ENCODE results near the gene MBD1. TPM values are rescaled to one million over a fixed set of nuclear protein-coding genes. Genes with fewer than 3 reads are reported as not detected.
A peak's percentile ranks its signal among the peaks of the same experiment; 100 is the strongest.

The MBD1 gene
- polyA plus RNA-seq, 1 of the 3 experiments (the other 2 are of a cell fraction): 72.3 TPM

- no peak for TF ChIP-seq REST (IDR thresholded peaks at IDR 0.05; ENCODE audit: low read depth, low read length)
- no peak for TF ChIP-seq RAD21 (IDR thresholded peaks at IDR 0.05; ENCODE audit: low read length)
- TF ChIP-seq NFIC (IDR thresholded peaks at IDR 0.05; ENCODE audit: borderline replicate concordance): no peak
- TF ChIP-seq EZH2phosphoT487 (IDR thresholded peaks at IDR 0.05; ENCODE audit: borderline replicate concordance, low read depth): no peak
- no peak for TF ChIP-seq MXI1 (IDR thresholded peaks at IDR 0.05; ENCODE audit: low read depth, low read length)
- no peak for TF ChIP-seq NRF1 (IDR thresholded peaks at IDR 0.05; ENCODE audit: low read depth, low read length)
- TF ChIP-seq RXRA (IDR thresholded peaks at IDR 0.05; ENCODE audit: borderline replicate concordance, low read depth): no peak
- no peak for TF ChIP-seq MEF2A (IDR thresholded peaks at IDR 0.05; ENCODE audit: borderline replicate concordance, low read depth)
These were observed 18.5 kb upstream of the MBD1 start (continued) for GRCh38 chr18:50299626-50300388.

GRCh38 chr18:50298443-50299284, 17.3 kb upstream of the MBD1 start:
- H3K36me3 ChIP-seq (replicated peaks in 1 of 2; ENCODE audit: control insufficient read depth in 1 of 2, insufficient read depth in 2 of 2, low read length in 1 of 2): no peaks in the 10 kb centered on the region
- H3K4me3 ChIP-seq (ENCODE audit: low read depth in 2 of 2, low read length in 1 of 2): peak overlapping the region; percentile 53 to 59
- ChIA-PET POLR2A (interaction anchor here (0.7 to 1.5 kb wide), 2 partner anchors 9 to 60 kb away, joined by 3 to 5 read pairs; no protein-coding TSS in a partner anchor), CTCF (interaction anchor here (1.7 to 3.4 kb wide), 3 partner anchors 17 to 58 kb away, joined by 3 to 14 read pairs (median 9); partner anchors contain the start of gene MBD1)
- peaks cover 0 to 3% of the 10 kb centered on the region in 2 experiments; a peak in 1 of 4 replicates for H3K4me1 ChIP-seq (ENCODE audit: control insufficient read depth in 1 of 2, insufficient read depth in 2 of 2, low read depth in 1 of 2, low read length in 1 of 2)
- no peak overlapping the region for H3K27ac ChIP-seq (ENCODE audit: low read depth in 2 of 2, low read length in 1 of 2)
- peaks cover 18% of the 10 kb centered on the region for H3K27me3 ChIP-seq (ENCODE audit: insufficient read depth)
- H3K9me3 ChIP-seq: no peaks in the 10 kb centered on the region
- TF ChIP-seq RFX5 (IDR thresholded peaks at IDR 0.05; ENCODE audit: low read length) (no peak), SIN3A (IDR thresholded peaks at IDR 0.05; ENCODE audit: borderline replicate concordance, low read depth, low read length) (no peak), FOXM1 (IDR thresholded peaks at IDR 0.05; ENCODE audit: low read depth) (no peak), TCF12 (IDR thresholded peaks at IDR 0.05) (no peak), YY1 (IDR thresholded peaks at IDR 0.05; ENCODE audit: low read depth) (no peak), POLR2AphosphoS5 (IDR thresholded peaks at IDR 0.05; ENCODE audit: low read depth, low read length) (no peak), RAD21 (IDR thresholded peaks at IDR 0.05; ENCODE audit: low read length) (no peak), REST (IDR thresholded peaks at IDR 0.05; ENCODE audit: low read depth, low read length) (no peak), MEF2A (IDR thresholded peaks at IDR 0.05; ENCODE audit: borderline replicate concordance, low read depth) (no peak), CTCF (IDR thresholded peaks at IDR 0.05) (no peak), MXI1 (IDR thresholded peaks at IDR 0.05; ENCODE audit: low read depth, low read length) (no peak), TAF1 (IDR thresholded peaks at IDR 0.05; ENCODE audit: borderline replicate concordance, low read depth, low read length) (no peak)
- H3K9ac ChIP-seq: no peak overlapping the region
- H3F3A ChIP-seq (replicated peaks; ENCODE audit: insufficient read depth): no peaks in the 10 kb centered on the region
- H3K9me2 ChIP-seq: no peaks in the 10 kb centered on the region
- DNase-seq: no peak
- H4K20me1 ChIP-seq (ENCODE audit: insufficient read depth): no peaks in the 10 kb centered on the region
- 23% methylated on average over 35 of the region's 49 CpGs for WGBS (ENCODE audit: low lambda C conversion rate)
- H2AFZ ChIP-seq (ENCODE audit: low read depth): peak overlapping the region; percentile 93
- H3K4me2 ChIP-seq: peak overlapping the region; percentile 71
- no peaks in the 10 kb centered on the region for H3K79me2 ChIP-seq (ENCODE audit: insufficient read depth)

Data from SK-N-SH (cell line).